Activated CD4-positive, alpha-beta memory T cell treated with anti-CD3 and anti-CD28 coated beads, Interleukin-2, amount 10 ng/mL, durations not matched to agents 7 days and 5 days (primary cell): ENCODE measurements around the gene HOMEZ. TPM values are rescaled to one million over a fixed set of nuclear protein-coding genes. Genes with fewer than 3 reads are reported as not detected.
A peak's percentile ranks its signal among the peaks of the same experiment; 100 is the strongest.
"Not testable (repeated sequence)": the region's sequence is repeated elsewhere in the genome, so short reads cannot be mapped to it uniquely, and the experiment has no call there.

Source experiments
- CTCF ChIA-PET: fragments of 350-600 bp; sonication (Branson Sonifier 250); formaldehyde crosslinking; loops from one replicate; lab custom pipeline; 2021; ENCODE audit warnings: antibody characterized with exemption, inconsistent platforms; lab: Charles Lee
- POLR2A ChIA-PET: fragments of 350-600 bp; sonication (Branson Sonifier 250); formaldehyde crosslinking; loops from one replicate; lab custom pipeline; 2021; ENCODE audit warnings: antibody characterized with exemption; lab: Charles Lee
- DNase-seq: peaks from one replicate; pipeline ENCODE4 v3.0.0-alpha.2; 2020
- H3K27ac Mint-ChIP-seq: one replicate; pipeline ENCODE4 v1.8.0; 2021; ENCODE audit warnings: mild to moderate bottlenecking, mixed read lengths
- H3K27me3 Mint-ChIP-seq: one replicate; pipeline ENCODE4 v1.8.0; 2021; ENCODE audit warnings: mixed read lengths
- H3K36me3 Mint-ChIP-seq: one replicate; pipeline ENCODE4 v1.8.0; 2021; ENCODE audit warnings: low read depth, mixed read lengths
- H3K4me1 Mint-ChIP-seq: one replicate; pipeline ENCODE4 v1.8.0; 2021; ENCODE audit warnings: mixed read lengths
- H3K4me3 Mint-ChIP-seq: one replicate; pipeline ENCODE4 v1.8.0; 2021; ENCODE audit warnings: mild to moderate bottlenecking, mixed read lengths
- H3K9me3 Mint-ChIP-seq: one replicate; pipeline ENCODE4 v1.8.0; 2021; ENCODE audit warnings: mixed read lengths
- total RNA-seq, 2 experiments: library from RNA; stranded (reverse); gene quantifications; one replicate each; pipeline ENCODE4 v1.2.3, GENCODE V29; 2021

The HOMEZ gene
- total RNA-seq, 2 experiments from 2014 or later, result 11.7 to 11.9 TPM

- CTCF ChIA-PET, result interaction anchor here (0.7 to 9.2 kb wide), 9 partner anchors 7 to 335 kb away, joined by 3 to 78 read pairs (median 3); partner anchors contain the start of genes HOMEZ and PABPN1
- DNase-seq, result peak; percentile 59
- Mint-ChIP-seq H3K4me3 (no peak overlapping the region), H3K9me3 (no peaks in the 10 kb centered on the region), H3K27me3 (peaks cover 1% of the 10 kb centered on the region), H3K4me1 (peaks cover 20% of the 10 kb centered on the region), H3K27ac (peak overlapping the region; percentile 0), H3K36me3 (peaks cover 31% of the 10 kb centered on the region)
- POLR2A ChIA-PET, result interaction anchor here (1.0 kb wide), 1 partner anchor 26 kb away, joined by 3 read pairs; the partner anchor contains the start of gene PABPN1
These were observed 9.0 kb upstream of the HOMEZ start for GRCh38 chr14:23294734-23295561.

- Mint-ChIP-seq H3K36me3 (peaks cover 2% of the 10 kb centered on the region), H3K4me3 (peak overlapping the region; percentile 89), H3K9me3 (no peaks in the 10 kb centered on the region), H3K4me1 (peaks cover 28% of the 10 kb centered on the region), H3K27ac (peak overlapping the region; percentile 84), H3K27me3 (peaks cover 1% of the 10 kb centered on the region)
- DNase-seq, result no peak
- ChIA-PET POLR2A (interaction anchor here (1.2 to 3.8 kb wide), 4 partner anchors 9 to 192 kb away, joined by 5 to 62 read pairs (median 26); partner anchors contain the start of genes ACIN1, C14orf119, PABPN1 and PPP1R3E), CTCF (interaction anchor here (0.6 to 7.3 kb wide), 10 partner anchors 9 to 312 kb away, joined by 3 to 78 read pairs (median 6); partner anchors contain the start of genes ACIN1, C14orf119, PABPN1 and PPP1R3E)
These were observed 1.1 kb upstream of the HOMEZ start for GRCh38 chr14:23286902-23287479.

GRCh38 chr14:23285530-23286019, 357 bp downstream of the HOMEZ start:
- peak overlapping the region; percentile 78 for H3K27ac Mint-ChIP-seq
- ChIA-PET POLR2A (interaction anchor here (0.9 to 3.8 kb wide), 7 partner anchors 11 to 257 kb away, joined by 3 to 62 read pairs (median 5); partner anchors contain the start of genes ACIN1, BCL2L2, C14orf119 and PABPN1), CTCF (interaction anchor here (1.2 to 7.3 kb wide), 5 partner anchors 13 to 299 kb away, joined by 4 to 78 read pairs (median 10); partner anchors contain the start of genes PABPN1 and PPP1R3E)
- H3K36me3 Mint-ChIP-seq, result peaks cover 2% of the 10 kb centered on the region
- no peaks in the 10 kb centered on the region for H3K9me3 Mint-ChIP-seq
- peak overlapping the region; percentile 89 for H3K4me3 Mint-ChIP-seq
- no peak for DNase-seq
- no peaks in the 10 kb centered on the region for H3K27me3 Mint-ChIP-seq
- peaks cover 28% of the 10 kb centered on the region for H3K4me1 Mint-ChIP-seq

GRCh38 chr14:23284654-23285529, 1.0 kb downstream of the HOMEZ start:
- DNase-seq, result no peak
- Mint-ChIP-seq H3K4me1 (peaks cover 28% of the 10 kb centered on the region), H3K27me3 (no peaks in the 10 kb centered on the region), H3K9me3 (no peaks in the 10 kb centered on the region), H3K4me3 (peak overlapping the region; percentile 89), H3K36me3 (peaks cover 2% of the 10 kb centered on the region), H3K27ac (peak overlapping the region; percentile 78)
- ChIA-PET CTCF (interaction anchor here (1.7 to 7.3 kb wide), 2 partner anchors 13 to 36 kb away, joined by 13 to 78 read pairs; partner anchors contain the start of genes PABPN1 and PPP1R3E), POLR2A (interaction anchor here (3.1 to 3.8 kb wide), 2 partner anchors 16 to 36 kb away, joined by 45 to 62 read pairs; partner anchors contain the start of genes PABPN1 and PPP1R3E)

GRCh38 chr14:23281247-23281646, 4.7 kb downstream of the HOMEZ start:
- H3K36me3 Mint-ChIP-seq, result peaks cover 2% of the 10 kb centered on the region
- H3K4me3 Mint-ChIP-seq, result no peak overlapping the region

GRCh38 chr14:23277928-23278327, 8.0 kb downstream of the HOMEZ start:
- not testable (repeated sequence) for H3K4me1 Mint-ChIP-seq, H3K27me3 Mint-ChIP-seq, H3K9me3 Mint-ChIP-seq, DNase-seq, H3K4me3 Mint-ChIP-seq, H3K27ac Mint-ChIP-seq, H3K36me3 Mint-ChIP-seq
- ChIA-PET CTCF (interaction anchor here (1.0 to 1.3 kb wide), 2 partner anchors 10 to 17 kb away, joined by 3 read pairs; no protein-coding TSS in a partner anchor), POLR2A (interaction anchor here (0.6 kb wide), 1 partner anchor 281 kb away, joined by 3 read pairs; no protein-coding TSS in a partner anchor)

More at GRCh38 chr14:23281247-23281646, 4.7 kb downstream of the HOMEZ start:
- CTCF ChIA-PET, result no interaction called here
- no peak for DNase-seq
- Mint-ChIP-seq H3K27ac (no peak overlapping the region), H3K27me3 (no peaks in the 10 kb centered on the region), H3K4me1 (peaks cover 19% of the 10 kb centered on the region), H3K9me3 (no peaks in the 10 kb centered on the region)
- POLR2A ChIA-PET, result no interaction called here

GRCh38 chr14:23277189-23277588, 8.7 kb downstream of the HOMEZ start:
- H3K27me3 Mint-ChIP-seq, result no peaks in the 10 kb centered on the region
- POLR2A ChIA-PET, result no interaction called here

GRCh38 chr14:23275412-23275811, 10.5 kb downstream of the HOMEZ start:
- Mint-ChIP-seq H3K27me3 (no peaks in the 10 kb centered on the region), H3K4me3 (no peak overlapping the region), H3K36me3 (peaks cover 5% of the 10 kb centered on the region), H3K9me3 (no peaks in the 10 kb centered on the region), H3K27ac (no peak overlapping the region), H3K4me1 (no peaks in the 10 kb centered on the region)
- POLR2A ChIA-PET, result no interaction called here
- CTCF ChIA-PET, result no interaction called here
- DNase-seq, result no peak

More at GRCh38 chr14:23277189-23277588, 8.7 kb downstream of the HOMEZ start:
- Mint-ChIP-seq H3K9me3 (no peaks in the 10 kb centered on the region), H3K36me3 (peaks cover 5% of the 10 kb centered on the region), H3K4me3 (no peak overlapping the region), H3K4me1 (no peaks in the 10 kb centered on the region), H3K27ac (no peak overlapping the region)
- CTCF ChIA-PET, result interaction anchor here (0.7 to 1.3 kb wide), 3 partner anchors 10 to 64 kb away, joined by 3 to 4 read pairs (median 3); no protein-coding TSS in a partner anchor
- no peak for DNase-seq

GRCh38 chr14:23269193-23269592, 16.7 kb downstream of the HOMEZ start:
- CTCF ChIA-PET, result interaction anchor here (1.8 kb wide), 1 partner anchor 111 kb away, joined by 7 read pairs; no protein-coding TSS in a partner anchor
- Mint-ChIP-seq H3K36me3 (no peaks in the 10 kb centered on the region), H3K4me3 (no peak overlapping the region), H3K27me3 (peaks cover 9% of the 10 kb centered on the region), H3K9me3 (no peaks in the 10 kb centered on the region), H3K27ac (no peak overlapping the region), H3K4me1 (no peaks in the 10 kb centered on the region)
- no peak for DNase-seq
- POLR2A ChIA-PET, result no interaction called here

GRCh38 chr14:23260849-23261248, 25.1 kb downstream of the HOMEZ start:
- H3K27me3 Mint-ChIP-seq, result peaks cover 45% of the 10 kb centered on the region
- H3K4me1 Mint-ChIP-seq, H3K4me3 Mint-ChIP-seq, H3K27ac Mint-ChIP-seq, DNase-seq, H3K9me3 Mint-ChIP-seq, POLR2A ChIA-PET, H3K36me3 Mint-ChIP-seq: not testable (repeated sequence)
- CTCF ChIA-PET, result interaction anchor here (1.1 kb wide), 1 partner anchor 140 kb away, joined by 4 read pairs; no protein-coding TSS in a partner anchor

- H3K27ac Mint-ChIP-seq, result no peak overlapping the region
- H3K4me1 Mint-ChIP-seq, result no peaks in the 10 kb centered on the region
- H3K4me3 Mint-ChIP-seq, result no peak overlapping the region
- DNase-seq, result no peak
- ChIA-PET CTCF (interaction anchor here (0.5 to 1.1 kb wide), 2 partner anchors 13 to 133 kb away, joined by 3 read pairs; no protein-coding TSS in a partner anchor), POLR2A (no interaction called here)
- H3K36me3 Mint-ChIP-seq, result no peaks in the 10 kb centered on the region
- peaks cover 41% of the 10 kb centered on the region for H3K27me3 Mint-ChIP-seq
- no peaks in the 10 kb centered on the region for H3K9me3 Mint-ChIP-seq
These were observed 26.5 kb downstream of the HOMEZ start for GRCh38 chr14:23259426-23259825.
